Urinary bladder (tissue), 4 donors: ENCODE results near the gene ARHGAP28. TPM values are rescaled to one million over a fixed set of nuclear protein-coding genes. Genes with fewer than 3 reads are reported as not detected.
"Not testable (repeated sequence)": the region's sequence is repeated elsewhere in the genome, so short reads cannot be mapped to it uniquely, and the experiment has no call there.

ENCODE experiments used
- DNase-seq: peaks from one replicate; pipeline ENCODE4 v3.0.0-alpha.2; 2015; ENCODE audit errors: extremely low spot score
- H3K27ac ChIP-seq: one replicate; pipeline ENCODE4 v1.5.1; 2013; ENCODE audit warnings: low read depth, mild to moderate bottlenecking, moderate library complexity
- H3K36me3 ChIP-seq: one replicate; pipeline ENCODE4 v1.6.1; 2013; ENCODE audit warnings: mild to moderate bottlenecking, moderate library complexity; ENCODE audit not compliant: insufficient read depth
- H3K4me1 ChIP-seq: one replicate; pipeline ENCODE4 v1.6.1; 2013; ENCODE audit warnings: mild to moderate bottlenecking, moderate library complexity; ENCODE audit not compliant: insufficient read depth
- H3K4me3 ChIP-seq: one replicate; pipeline ENCODE4 v1.5.1; 2013; ENCODE audit warnings: low read depth, low read length
- WGBS: extraction: QIAGEN DNeasy Blood & Tissue Kit; methylation state at CpG from one replicate; pipeline ENCODE4 v1.1.7; 2013; 5-methylcytosine and 5-hydroxymethylcytosine counted together
- polyA plus RNA-seq: library from polyadenylated mRNA; stranded (reverse); fragments of 200-250 nt; gene quantifications from one replicate; pipeline ENCODE4 v1.2.3, GENCODE V29; 2013
- total RNA-seq: library from RNA; depleted of rRNA; stranded (reverse); fragments of >200 nt; gene quantifications from one replicate; pipeline ENCODE4 v1.2.3, GENCODE V29; 2014
- donor health status: healthy with polysubstance abuse.
- donor health status: healthy.

ARHGAP28 gene
- total and polyA plus RNA-seq, 2 donors = 9.1 to 84.0 TPM

GRCh38 chr18:6827566-6827965, 98.0 kb downstream of the ARHGAP28 start:
- not testable (repeated sequence) for H3K27ac ChIP-seq, H3K4me1 ChIP-seq, H3K36me3 ChIP-seq, H3K4me3 ChIP-seq, DNase-seq
- WGBS = 97% methylated on average over 26 of the region's 30 CpGs

GRCh38 chr18:6830916-6831315, 101.4 kb downstream of the ARHGAP28 start:
- H3K27ac ChIP-seq = no peak overlapping the region
- WGBS = 97% methylated on average over 1 of the region's 1 CpG
- no peaks in the 10 kb centered on the region for H3K4me1 ChIP-seq
- no peak for DNase-seq
- H3K4me3 ChIP-seq = no peak overlapping the region
- H3K36me3 ChIP-seq = no peaks in the 10 kb centered on the region

- no peaks in the 10 kb centered on the region for H3K4me1 ChIP-seq
- 82% methylated on average over 1 of the region's 1 CpG for WGBS
- no peak for DNase-seq
- H3K4me3 ChIP-seq = no peak overlapping the region
- no peaks in the 10 kb centered on the region for H3K36me3 ChIP-seq
- no peak overlapping the region for H3K27ac ChIP-seq
These were observed 105.8 kb downstream of the ARHGAP28 start for GRCh38 chr18:6835345-6835744.

- Histone ChIP-seq H3K4me1 (no peaks in the 10 kb centered on the region), H3K36me3 (no peaks in the 10 kb centered on the region), H3K4me3 (no peak overlapping the region), H3K27ac (no peak overlapping the region)
- 98% methylated on average over 1 of the region's 1 CpG for WGBS
- no peak for DNase-seq
These were observed 106.8 kb downstream of the ARHGAP28 start for GRCh38 chr18:6836331-6836730.

GRCh38 chr18:6837904-6838303, 108.4 kb downstream of the ARHGAP28 start:
- Histone ChIP-seq H3K27ac (no peak overlapping the region), H3K36me3 (no peaks in the 10 kb centered on the region), H3K4me3 (no peak overlapping the region), H3K4me1 (no peaks in the 10 kb centered on the region)
- 95% methylated on average over 3 of the region's 3 CpGs for WGBS
- DNase-seq = no peak

GRCh38 chr18:6842081-6842480, 112.6 kb downstream of the ARHGAP28 start:
- Histone ChIP-seq H3K27ac (no peak overlapping the region), H3K4me3 (no peak overlapping the region), H3K36me3 (no peaks in the 10 kb centered on the region), H3K4me1 (no peaks in the 10 kb centered on the region)
- DNase-seq = no peak
- WGBS = 65% methylated on average over 3 of the region's 3 CpGs

GRCh38 chr18:6843308-6843707, 113.8 kb downstream of the ARHGAP28 start:
- 61% methylated on average over 2 of the region's 2 CpGs for WGBS
- no peak overlapping the region for H3K4me3 ChIP-seq
- no peaks in the 10 kb centered on the region for H3K4me1 ChIP-seq
- no peak overlapping the region for H3K27ac ChIP-seq
- DNase-seq = no peak
- no peaks in the 10 kb centered on the region for H3K36me3 ChIP-seq

GRCh38 chr18:6845521-6845920, 116.0 kb downstream of the ARHGAP28 start:
- H3K27ac ChIP-seq, H3K4me1 ChIP-seq, H3K36me3 ChIP-seq, DNase-seq, H3K4me3 ChIP-seq: not testable (repeated sequence)
- 94% methylated on average over 1 of the region's 1 CpG for WGBS

GRCh38 chr18:6850396-6850795, 120.9 kb downstream of the ARHGAP28 start:
- Histone ChIP-seq H3K36me3 (no peaks in the 10 kb centered on the region), H3K27ac (no peak overlapping the region), H3K4me1 (no peaks in the 10 kb centered on the region), H3K4me3 (no peak overlapping the region)
- DNase-seq = no peak
- WGBS = 92% methylated on average over 1 of the region's 1 CpG

- WGBS = 97% methylated on average over 2 of the region's 2 CpGs
- Histone ChIP-seq H3K36me3 (no peaks in the 10 kb centered on the region), H3K4me3 (no peak overlapping the region), H3K27ac (no peak overlapping the region), H3K4me1 (no peaks in the 10 kb centered on the region)
- no peak for DNase-seq
These were observed 122.0 kb downstream of the ARHGAP28 start for GRCh38 chr18:6851480-6851879.

GRCh38 chr18:6854811-6855210, 125.3 kb downstream of the ARHGAP28 start:
- 97% methylated on average over 7 of the region's 7 CpGs for WGBS
- no peak for DNase-seq
- Histone ChIP-seq H3K27ac (no peak overlapping the region), H3K4me3 (no peak overlapping the region), H3K36me3 (no peaks in the 10 kb centered on the region), H3K4me1 (no peaks in the 10 kb centered on the region)

GRCh38 chr18:6855767-6856166, 126.3 kb downstream of the ARHGAP28 start:
- no peak for DNase-seq
- Histone ChIP-seq H3K36me3 (no peaks in the 10 kb centered on the region), H3K4me1 (no peaks in the 10 kb centered on the region), H3K27ac (no peak overlapping the region), H3K4me3 (no peak overlapping the region)
- WGBS = 94% methylated on average over 12 of the region's 12 CpGs

- DNase-seq = no peak
- no peaks in the 10 kb centered on the region for H3K4me1 ChIP-seq
- H3K4me3 ChIP-seq = no peak overlapping the region
- 56% methylated on average over 12 of the region's 12 CpGs for WGBS
- no peak overlapping the region for H3K27ac ChIP-seq
- no peaks in the 10 kb centered on the region for H3K36me3 ChIP-seq
These were observed 127.8 kb downstream of the ARHGAP28 start for GRCh38 chr18:6857300-6857699.

- Histone ChIP-seq H3K36me3 (no peaks in the 10 kb centered on the region), H3K27ac (no peak overlapping the region), H3K4me3 (no peak overlapping the region), H3K4me1 (no peaks in the 10 kb centered on the region)
- 81% methylated on average over 4 of the region's 4 CpGs for WGBS
- no peak for DNase-seq
These were observed 130.3 kb downstream of the ARHGAP28 start for GRCh38 chr18:6859676-6860422.
